H1 (cell line): ENCODE measurements around the gene TMEM120A. TPM values are rescaled to one million over a fixed set of nuclear protein-coding genes. Genes with fewer than 3 reads are reported as not detected.

Experiments used
- CTCF ChIA-PET: fragments of 300-600 bp; sonication (Branson Sonifier 250); formaldehyde crosslinking; loops from one replicate; lab custom pipeline; 2021; ENCODE audit not compliant: partially characterized antibody; lab: Charles Lee
- POLR2A ChIA-PET: fragments of 300-600 bp; sonication (Branson Sonifier 250); formaldehyde crosslinking; loops from one replicate; lab custom pipeline; 2021; ENCODE audit warnings: inconsistent platforms; ENCODE audit not compliant: partially characterized antibody; lab: Charles Lee
- DNase-seq, 2 experiments: peaks; one replicate each; pipeline versions ENCODE4 v3.0.0 to v3.0.0-alpha.2; 2010 to 2022; ENCODE audit warnings: low spot score in 2 of 2, low read depth in 1 of 2, mixed read lengths in 1 of 2
- FAIRE-seq: peaks from 2 replicates; lab custom pipeline; 2011; peaks lifted over from hg19 to GRCh38; lab: Jason Lieb, UNC
- H2AFZ ChIP-seq: 2 replicates; pipeline ENCODE4 v1.8.1; 2012; ENCODE audit warnings: low read length, inconsistent platforms
- H2AK5ac ChIP-seq: 2 replicates; pipeline ENCODE4 v1.6.1; 2013; ENCODE audit warnings: low read depth, low read length
- H2BK120ac ChIP-seq: replicated peaks from 2 replicates; pipeline ENCODE3; 2013; ENCODE audit warnings: low read depth, low read length, inconsistent platforms
- H2BK12ac ChIP-seq: 2 replicates; pipeline ENCODE4 v1.6.1; 2013; ENCODE audit warnings: low read depth, low read length
- H2BK15ac ChIP-seq: 2 replicates; pipeline ENCODE4 v1.6.1; 2013; ENCODE audit warnings: low read length
- H2BK20ac ChIP-seq: 2 replicates; pipeline ENCODE4 v1.6.1; 2013; ENCODE audit warnings: low read length
- H2BK5ac ChIP-seq: 2 replicates; pipeline ENCODE4 v1.6.1; 2013; ENCODE audit warnings: low read depth, low read length
- H3K14ac ChIP-seq: 2 replicates; pipeline ENCODE4 v1.6.1; 2013; ENCODE audit warnings: inconsistent platforms; ENCODE audit not compliant: insufficient read length
- H3K18ac ChIP-seq: 2 replicates; pipeline ENCODE4 v1.6.1; 2013; ENCODE audit warnings: low read length; ENCODE audit errors: extremely low read depth
- H3K23ac ChIP-seq: 2 replicates; pipeline ENCODE4 v1.6.1; 2013; ENCODE audit warnings: inconsistent platforms; ENCODE audit not compliant: insufficient read length
- H3K23me2 ChIP-seq: 2 replicates; pipeline ENCODE4 v1.6.1; 2013; ENCODE audit warnings: low read depth, low read length
- H3K27ac ChIP-seq: 2 replicates; pipeline ENCODE4 v1.6.1; 2011; ENCODE audit warnings: low read depth, low read length, inconsistent platforms
- H3K27me3 ChIP-seq, 4 experiments: replicated peaks in 1 of 4; 1 replicate in 1 of 4; 2 replicates in 3 of 4; pipeline versions ENCODE4 v1.6.1 to v1.8.1; 2011 to 2013; ENCODE audit warnings: low read length in 3 of 4, mild to moderate bottlenecking in 3 of 4, inconsistent platforms in 2 of 4, mixed read lengths in 2 of 4, moderate library complexity in 1 of 4; ENCODE audit not compliant: control insufficient read depth in 3 of 4, insufficient read depth in 3 of 4; ENCODE audit errors: extremely low read depth in 1 of 4
- H3K36me3 ChIP-seq, 4 experiments: 2 replicates each; pipeline versions ENCODE4 v1.6.1 to v1.8.1; 2011 to 2013; ENCODE audit warnings: mild to moderate bottlenecking in 4 of 4, low read length in 3 of 4, moderate library complexity in 2 of 4, control low read depth in 1 of 4, inconsistent platforms in 1 of 4; ENCODE audit not compliant: insufficient read depth in 4 of 4, control insufficient read depth in 2 of 4
- H3K4ac ChIP-seq: replicated peaks from 2 replicates; pipeline ENCODE3; 2013; ENCODE audit warnings: low read length, low read depth, mixed read lengths, inconsistent platforms; ENCODE audit not compliant: insufficient read length
- H3K4me1 ChIP-seq, 4 experiments: replicated peaks in 1 of 4; 1 replicate in 1 of 4; 2 replicates in 3 of 4; pipeline versions ENCODE4 v1.6.1 to v1.8.1; 2011 to 2013; ENCODE audit warnings: low read length in 3 of 4, inconsistent platforms in 2 of 4, mixed read lengths in 1 of 4; ENCODE audit not compliant: insufficient read depth in 4 of 4, control insufficient read depth in 3 of 4
- H3K4me2 ChIP-seq, 2 experiments: 2 replicates each; pipeline versions ENCODE4 v1.6.1 to v1.8.1; 2011 to 2013; ENCODE audit warnings: low read depth in 2 of 2, low read length in 2 of 2, control low read depth in 1 of 2, inconsistent platforms in 1 of 2, mild to moderate bottlenecking in 1 of 2; ENCODE audit not compliant: insufficient read depth in 1 of 2
- H3K4me3 ChIP-seq, 4 experiments: fragments of 200-600, 300-600 bp in 1 of 4; sonication (generic), shearing (Covaris generic), sonication (Bioruptor Twin) in 1 of 4; 2 replicates each; pipeline versions ENCODE4 v1.5.1 to v1.8.1; 2011 to 2016; ENCODE audit warnings: low read length in 4 of 4, low read depth in 3 of 4, control low read depth in 2 of 4, inconsistent platforms in 2 of 4, mild to moderate bottlenecking in 2 of 4, mixed read lengths in 1 of 4, moderate library complexity in 1 of 4; ENCODE audit not compliant: insufficient read depth in 2 of 4; ENCODE audit errors: extremely low read depth in 1 of 4
- H3K56ac ChIP-seq: replicated peaks from 2 replicates; pipeline ENCODE3; 2013; ENCODE audit warnings: low read depth, mild to moderate bottlenecking, mixed read lengths, low read length, inconsistent platforms; ENCODE audit not compliant: insufficient read length
- H3K79me1 ChIP-seq: 2 replicates; pipeline ENCODE4 v1.6.1; 2013; ENCODE audit warnings: low read depth, low read length, control low read depth
- H3K79me2 ChIP-seq, 2 experiments: 2 replicates each; pipeline versions ENCODE4 v1.6.1 to v1.8.1; 2012 to 2013; ENCODE audit warnings: low read length in 2 of 2, mild to moderate bottlenecking in 2 of 2, inconsistent platforms in 1 of 2; ENCODE audit not compliant: insufficient read depth in 2 of 2, control insufficient read depth in 1 of 2
- H3K9ac ChIP-seq, 4 experiments: replicated peaks in 1 of 4; 1 replicate in 1 of 4; 2 replicates in 3 of 4; pipeline versions ENCODE4 v1.6.1 to v1.8.1; 2011 to 2013; ENCODE audit warnings: low read depth in 3 of 4, low read length in 3 of 4, control low read depth in 2 of 4, mild to moderate bottlenecking in 2 of 4, moderate library complexity in 2 of 4, inconsistent platforms in 1 of 4; ENCODE audit errors: extremely low read depth in 1 of 4
- H3K9me3 ChIP-seq, 2 experiments: 2 replicates each; pipeline versions ENCODE4 v1.6.1 to v1.8.1; 2012 to 2013; ENCODE audit warnings: mild to moderate bottlenecking in 2 of 2, moderate library complexity in 2 of 2, control low read depth in 1 of 2, inconsistent platforms in 1 of 2, low read depth in 1 of 2, low read length in 1 of 2, mixed read lengths in 1 of 2; ENCODE audit not compliant: insufficient read depth in 2 of 2
- H4K20me1 ChIP-seq, 2 experiments: replicated peaks in 1 of 2; 2 replicates each; pipeline versions ENCODE3 to v1.8.1; 2011 to 2013; ENCODE audit warnings: inconsistent platforms in 2 of 2, low read length in 2 of 2, mild to moderate bottlenecking in 1 of 2; ENCODE audit not compliant: insufficient read depth in 2 of 2, control insufficient read depth in 1 of 2
- H4K5ac ChIP-seq: 2 replicates; pipeline ENCODE4 v1.6.1; 2013; ENCODE audit warnings: low read length, low read depth, mixed read lengths, inconsistent platforms; ENCODE audit not compliant: insufficient read length
- H4K8ac ChIP-seq: 2 replicates; pipeline ENCODE4 v1.8.0; 2013; ENCODE audit warnings: mild to moderate bottlenecking, moderate library complexity, low read length, inconsistent platforms; ENCODE audit not compliant: insufficient read depth; ENCODE audit errors: extremely low read depth
- H4K91ac ChIP-seq: replicated peaks from 2 replicates; pipeline ENCODE3; 2013; ENCODE audit warnings: low read length, mixed read lengths, inconsistent platforms; ENCODE audit not compliant: insufficient read length
- ASH2L ChIP-seq: fragments of 200-600, 300-600 bp; sonication (generic); IDR thresholded peaks from one replicate; pipeline ENCODE4 v1.7.1; 2017; ENCODE audit warnings: low read length
- BRCA1 ChIP-seq: IDR thresholded peaks from 2 replicates; pipeline ENCODE4 v1.6.1; 2012; ENCODE audit warnings: low read depth, low read length, improper control_type of control experiment
- CHD1 ChIP-seq: IDR thresholded peaks from 2 replicates; pipeline ENCODE4 v1.6.1; 2012; ENCODE audit warnings: low read depth, low read length, improper control_type of control experiment
- HDAC6 ChIP-seq: IDR thresholded peaks from one replicate; pipeline ENCODE4 v1.7.1; 2012; ENCODE audit warnings: low read depth, mild to moderate bottlenecking, inconsistent platforms, low read length, moderate library complexity
- POLR2AphosphoS5 ChIP-seq: IDR thresholded peaks from 2 replicates; pipeline ENCODE4 v1.6.1; 2011; ENCODE audit warnings: low read depth, low read length
- RFX5 ChIP-seq: IDR thresholded peaks from 2 replicates; pipeline ENCODE4 v1.6.1; 2011; ENCODE audit warnings: low read depth, low read length, improper control_type of control experiment, borderline replicate concordance
- SIN3A ChIP-seq, 2 experiments: IDR thresholded peaks in 1 of 2; conservative IDR thresholded peaks in 1 of 2; 2 replicates each; pipeline ENCODE4 v1.6.1; 2011 to 2012; ENCODE audit warnings: low read length in 2 of 2, improper control_type of control experiment in 1 of 2, low read depth in 1 of 2, mild to moderate bottlenecking in 1 of 2
- SIX5 ChIP-seq: IDR thresholded peaks from 2 replicates; pipeline ENCODE4 v1.6.1; 2011; ENCODE audit warnings: mild to moderate bottlenecking, low read depth, low read length
- TAF7 ChIP-seq: optimal IDR thresholded peaks from 2 replicates; pipeline ENCODE3; 2011; ENCODE audit warnings: low read depth, mild to moderate bottlenecking, inconsistent platforms, low read length, moderate library complexity, borderline replicate concordance
- WGBS, 2 experiments: shearing (Covaris generic) in 1 of 2; methylation state at CpG; one replicate each; pipeline versions ENCODE4 v1.1.6 to v1.1.7; 2013 to 2015; ENCODE audit warnings: low lambda C conversion rate in 2 of 2, mixed read lengths in 2 of 2, inconsistent platforms in 1 of 2, low coverage in 1 of 2, missing lambda C conversion rate in 1 of 2; ENCODE audit not compliant: insufficient replicate concordance in 2 of 2, insufficient coverage in 1 of 2, insufficient read length in 1 of 2; ENCODE audit errors: extremely low coverage in 1 of 2, missing lambda C conversion rate in 1 of 2; 5-methylcytosine and 5-hydroxymethylcytosine counted together
- polyA plus RNA-seq, 7 experiments: library from polyadenylated mRNA; depleted of rRNA in 3 of 7; stranded (reverse) in 5 of 7; unstranded in 2 of 7; fragments of >200 nt in 5 of 7; fragments of 200-250 nt in 2 of 7; gene quantifications; 1 replicate in 5 of 7; 2 replicates in 1 of 7; 4 replicates in 1 of 7; pipeline versions ENCODE4 v1.2.1 to v1.2.3, GENCODE V29; 2011 to 2013; ENCODE audit warnings: missing spikeins in 2 of 7, mixed read lengths in 2 of 7
- total RNA-seq: library from RNA; stranded (reverse); fragmentation: NEBNext Ultra II Directional; extraction: Animal tissue kit (Norgen Biotek cat#: 25700); gene quantifications from 2 replicates; pipeline ENCODE4 v1.2.1, GENCODE V29; 2021
- TF ChIP-seq, protein P1 (sequence below), 3 experiments: IDR thresholded peaks; 1 replicate in 2 of 3; 2 replicates in 1 of 3; pipeline versions ENCODE4 v1.5.1 to v1.6.1; 2011; ENCODE audit warnings: low read length in 3 of 3, mild to moderate bottlenecking in 3 of 3, inconsistent platforms in 2 of 3, low read depth in 1 of 3, moderate library complexity in 1 of 3; ENCODE audit not compliant: insufficient read depth in 1 of 3; ENCODE audit errors: control extremely low read depth in 1 of 3

Gene TMEM120A
- total and polyA plus RNA-seq, 2 of the 8 experiments (the other 6 are each of a cell fraction or from before 2014, with no cell fraction given): 15.6 to 49.9 TPM

DNA sequence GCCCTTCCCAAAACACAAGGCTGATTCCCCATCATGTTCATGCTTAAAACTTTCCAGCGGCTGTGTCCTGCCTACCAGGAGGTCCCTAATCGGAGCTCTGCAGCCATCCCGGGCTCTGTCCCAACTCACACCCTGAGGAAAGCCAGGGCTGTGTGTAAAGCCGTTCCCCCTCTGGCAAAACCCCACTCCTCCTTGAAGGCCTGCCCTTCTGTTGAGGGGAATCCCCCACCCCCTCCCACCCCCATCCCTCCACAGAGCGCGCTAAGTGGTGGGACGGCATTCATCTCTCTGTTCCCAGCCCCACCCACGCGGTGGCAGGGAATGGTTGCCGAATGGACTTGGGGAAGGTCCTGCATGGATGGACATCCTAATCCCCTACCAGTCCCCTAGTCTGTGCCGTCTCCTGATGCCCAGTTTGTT is 667 bp upstream of the TMEM120A start:
- Histone ChIP-seq H3K9me3 (no peaks in the 10 kb centered on the region), H2BK15ac (0 out of 2 replicates have a peak overlapping the region, but pooled peaks have one; percentile 31), H3K27me3 (no peaks in the 10 kb centered on the region), H3K9ac (peak overlapping the region in 2 of 4 experiments; percentile 60 to 68; a peak in 3 of 7 replicates), H2AK5ac (no peak overlapping the region), H3K4me1 (peaks cover 0 to 23% (median 15%) of the 10 kb centered on the region in 4 experiments; a peak in 6 of 7 replicates), H2BK12ac (peak overlapping the region; percentile 60; the same call in 1 of the 2 replicates), H3K14ac (no peak overlapping the region), H3K23me2 (peaks cover 12% of the 10 kb centered on the region; the same call in 1 of the 2 replicates), H3K36me3 (no peaks in the 10 kb centered on the region; a peak in 1 of 8 replicates), H4K91ac (peak overlapping the region; percentile 68), H3K23ac (no peak overlapping the region), H4K8ac (no peak overlapping the region), H2BK5ac (peak overlapping the region; percentile 81), H3K56ac (no peak overlapping the region), H3K4me2 (peak overlapping the region; percentile 62 to 96), H3K27ac (no peak overlapping the region), H3K79me2 (no peaks in the 10 kb centered on the region), H3K4ac (peak overlapping the region; percentile 53), H2AFZ (0 out of 2 replicates have a peak overlapping the region, but pooled peaks have one; percentile 47), H3K18ac (peak overlapping the region; percentile 78), H3K4me3 (peak overlapping the region; percentile 35 to 96 (median 46); a peak in 6 of 8 replicates), H2BK120ac (no peak overlapping the region), H4K20me1 (no peaks in the 10 kb centered on the region), H4K5ac (peak overlapping the region; percentile 56), H2BK20ac (no peak overlapping the region), H3K79me1 (no peaks in the 10 kb centered on the region)
- ChIA-PET POLR2A (interaction anchor here (0.6 to 2.1 kb wide), 5 partner anchors 17 to 130 kb away, joined by 3 to 5 read pairs (median 4); partner anchors contain the start of genes MDH2 and STYXL1), CTCF (interaction anchor here (6.3 kb wide), 1 partner anchor 24 kb away, joined by 41 read pairs; no protein-coding TSS in a partner anchor)
- 78% methylated on average over 11 of the region's 11 CpGs; no CpG with 5 or more reads in 1 of the 2 experiments for WGBS, 2 experiments
- DNase-seq (no peak), FAIRE-seq (no peak)
- TF ChIP-seq SIN3A (conservative IDR thresholded peaks at IDR 0.05 in 1 of 2, IDR thresholded peaks at IDR 0.05 in 1 of 2; ENCODE audit: low read depth in 1 of 2, low read length in 2 of 2) (no peak), RFX5 (no peak), SIX5 (no peak), BRCA1 (no peak), ASH2L (no peak), TAF7 (no peak), POLR2AphosphoS5 (no peak), CHD1 (no peak), HDAC6 (no peak)
- TF ChIP-seq, protein P1, sequence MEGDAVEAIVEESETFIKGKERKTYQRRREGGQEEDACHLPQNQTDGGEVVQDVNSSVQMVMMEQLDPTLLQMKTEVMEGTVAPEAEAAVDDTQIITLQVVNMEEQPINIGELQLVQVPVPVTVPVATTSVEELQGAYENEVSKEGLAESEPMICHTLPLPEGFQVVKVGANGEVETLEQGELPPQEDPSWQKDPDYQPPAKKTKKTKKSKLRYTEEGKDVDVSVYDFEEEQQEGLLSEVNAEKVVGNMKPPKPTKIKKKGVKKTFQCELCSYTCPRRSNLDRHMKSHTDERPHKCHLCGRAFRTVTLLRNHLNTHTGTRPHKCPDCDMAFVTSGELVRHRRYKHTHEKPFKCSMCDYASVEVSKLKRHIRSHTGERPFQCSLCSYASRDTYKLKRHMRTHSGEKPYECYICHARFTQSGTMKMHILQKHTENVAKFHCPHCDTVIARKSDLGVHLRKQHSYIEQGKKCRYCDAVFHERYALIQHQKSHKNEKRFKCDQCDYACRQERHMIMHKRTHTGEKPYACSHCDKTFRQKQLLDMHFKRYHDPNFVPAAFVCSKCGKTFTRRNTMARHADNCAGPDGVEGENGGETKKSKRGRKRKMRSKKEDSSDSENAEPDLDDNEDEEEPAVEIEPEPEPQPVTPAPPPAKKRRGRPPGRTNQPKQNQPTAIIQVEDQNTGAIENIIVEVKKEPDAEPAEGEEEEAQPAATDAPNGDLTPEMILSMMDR (IDR thresholded peaks at IDR 0.05; ENCODE audit: control extremely low read depth in 1 of 3, insufficient read depth in 1 of 3, low read depth in 1 of 3, low read length in 3 of 3): no peak
